Mucosa of descending colon (tissue), 3 donors: ENCODE results near the gene MACROD1. TPM values are rescaled to one million over a fixed set of nuclear protein-coding genes. Genes with fewer than 3 reads are reported as not detected.

Source experiments
- ATAC-seq: fragments of 200-7000 bp; cut with Tn5 transposase; one replicate; pipeline ENCODE4 v1.9.1; 2020; ENCODE audit warnings: mild to moderate bottlenecking, moderate library complexity
- DNase-seq, 3 donors: peaks; one replicate each; pipeline ENCODE4 v3.0.0-alpha.2; 2020
- H3K36me3 ChIP-seq: fragments of 200-600 bp; one replicate; pipeline ENCODE4 v1.8.0; 2021; ENCODE audit warnings: low read depth, mild to moderate bottlenecking
- H3K4me1 ChIP-seq: fragments of 200-600 bp; one replicate; pipeline ENCODE4 v1.8.0; 2021; ENCODE audit warnings: low read depth, mild to moderate bottlenecking
- H3K4me3 ChIP-seq: fragments of 200-600 bp; one replicate; pipeline ENCODE4 v1.8.0; 2021; ENCODE audit warnings: mild to moderate bottlenecking
- H3K9me3 ChIP-seq: fragments of 200-600 bp; one replicate; pipeline ENCODE4 v1.8.0; 2021; ENCODE audit warnings: mild to moderate bottlenecking
- CTCF ChIP-seq: fragments of 200-600 bp; IDR thresholded peaks from one replicate; pipeline ENCODE4 v1.8.0; 2022; ENCODE audit warnings: antibody characterized with exemption, mild to moderate bottlenecking
- intact Hi-C, 2 donors: fragments of 100-400 bp; cut with DNase I in 1 of 2; cut with micrococcal nuclease in 1 of 2; formaldehyde crosslinking; loops; one replicate each; pipeline versions ENCODE4 v1.11.0 to v1.11.1; 2022; cut with DNase I, micrococcal nuclease
- total RNA-seq, 3 donors: library from RNA; stranded (reverse); fragmentation: NEBNext Ultra II Directional in 2 of 3; extraction: Animal tissue kit (Norgen Biotek cat#: 25700) in 2 of 3; gene quantifications; one replicate each; pipeline versions ENCODE4 v1.2.1 to v1.2.4, GENCODE V29; 2021 to 2023
- donor health status: DM: no; HTN: no; CAD: no; lungs with moderate emphysema.
- donor health status: DM: no; HTN: no; CAD: no.
- donor health status: DM: no; HTN: yes; CAD: no.

The MACROD1 gene
- total RNA-seq, 3 donors from 2014 or later, result 26.7 to 38.7 (median 38.1) TPM

GRCh38 chr11:64055077-64055476 is 110.8 kb downstream of the MACROD1 start:
- H3K4me3 ChIP-seq, result no peak overlapping the region

GRCh38 chr11:64053699-64054098 is 112.2 kb downstream of the MACROD1 start:
- H3K36me3 ChIP-seq, result no peaks in the 10 kb centered on the region
- no peak overlapping the region for H3K4me3 ChIP-seq
- no peak for ATAC-seq
- intact Hi-C loops, result no loop called here
- no peak for DNase-seq
- H3K4me1 ChIP-seq, result no peaks in the 10 kb centered on the region
- no peaks in the 10 kb centered on the region for H3K9me3 ChIP-seq
- no peak for TF ChIP-seq CTCF

More at GRCh38 chr11:64055077-64055476, 110.8 kb downstream of the MACROD1 start:
- DNase-seq (no peak), ATAC-seq (no peak)
- no peaks in the 10 kb centered on the region for H3K9me3 ChIP-seq
- no peaks in the 10 kb centered on the region for H3K4me1 ChIP-seq
- TF ChIP-seq CTCF, result no peak
- intact Hi-C loops, result no loop called here
- H3K36me3 ChIP-seq, result no peaks in the 10 kb centered on the region

GRCh38 chr11:64052938-64053622 is 112.8 kb downstream of the MACROD1 start:
- DNase-seq (no peak), ATAC-seq (no peak)
- Histone ChIP-seq H3K9me3 (no peaks in the 10 kb centered on the region), H3K4me3 (no peak overlapping the region), H3K4me1 (no peaks in the 10 kb centered on the region), H3K36me3 (no peaks in the 10 kb centered on the region)
- no peak for TF ChIP-seq CTCF
- intact Hi-C loops, result no loop called here

GRCh38 chr11:64052436-64052835 is 113.5 kb downstream of the MACROD1 start:
- DNase-seq (no peak), ATAC-seq (no peak)
- no peaks in the 10 kb centered on the region for H3K4me1 ChIP-seq
- no peak overlapping the region for H3K4me3 ChIP-seq
- intact Hi-C loops, result no loop called here
- no peaks in the 10 kb centered on the region for H3K36me3 ChIP-seq
- TF ChIP-seq CTCF, result no peak
- H3K9me3 ChIP-seq, result no peaks in the 10 kb centered on the region

- no peaks in the 10 kb centered on the region for H3K9me3 ChIP-seq
- no peak for DNase-seq
- TF ChIP-seq CTCF, result no peak
- ATAC-seq, result no peak
- H3K36me3 ChIP-seq, result no peaks in the 10 kb centered on the region
- intact Hi-C loops, result no loop called here
- no peaks in the 10 kb centered on the region for H3K4me1 ChIP-seq
- no peak overlapping the region for H3K4me3 ChIP-seq
Observed at GRCh38 chr11:64051297-64051696, 114.6 kb downstream of the MACROD1 start.

- DNase-seq, result no peak
- H3K4me1 ChIP-seq, result no peaks in the 10 kb centered on the region
- H3K9me3 ChIP-seq, result no peaks in the 10 kb centered on the region
- intact Hi-C loops, result no loop called here
- no peaks in the 10 kb centered on the region for H3K36me3 ChIP-seq
- TF ChIP-seq CTCF, result no peak
- no peak for ATAC-seq
- no peak overlapping the region for H3K4me3 ChIP-seq
Observed at GRCh38 chr11:64049509-64049908, 116.4 kb downstream of the MACROD1 start.
